ENCODE data around the gene UNK. TPM values are rescaled to one million over a fixed set of nuclear protein-coding genes. Genes with fewer than 3 reads are reported as not detected.

The UNK gene
- total and polyA plus RNA-seq, 4 donors = 4.0 to 16.4 (median 8.9) TPM

DNA sequence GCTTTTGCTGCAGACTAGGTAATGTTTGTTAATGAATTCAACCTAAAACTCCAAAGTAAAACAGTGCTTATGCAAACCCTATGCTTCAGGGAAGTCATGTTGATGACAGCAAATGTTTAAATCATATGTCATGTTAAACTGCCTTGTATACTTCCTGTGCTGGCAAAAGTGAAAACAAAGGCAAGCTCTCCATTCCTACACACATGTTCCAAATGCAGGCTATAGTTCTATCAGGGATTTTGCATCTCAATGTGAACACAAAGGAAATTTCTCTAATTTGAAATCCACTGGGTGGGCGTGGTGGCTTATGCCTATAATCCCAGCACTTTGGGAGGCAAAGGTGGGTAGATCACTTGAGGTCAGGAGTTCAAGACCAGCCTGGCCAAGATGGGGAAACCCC, 19.3 kb downstream of the UNK start:
- H3K4me3 ChIP-seq (ENCODE audit: low read depth in 1 of 3, low read length in 3 of 3) = no peak overlapping the region
- 99% methylated on average over 1 of the region's 1 CpG for WGBS
- H3K4me1 ChIP-seq (ENCODE audit: control insufficient read depth in 4 of 4, insufficient read depth in 4 of 4, low read length in 3 of 4) = peaks cover 0 to 16% (median 7%) of the 10 kb centered on the region in 4 donors
- TF ChIP-seq CTCF (IDR thresholded peaks at IDR 0.05; ENCODE audit: low read depth, low read length, missing input control) (no peak), FOXA2 (IDR thresholded peaks at IDR 0.05) (no peak), RXRA (IDR thresholded peaks at IDR 0.05) (no peak), EGR1 (IDR thresholded peaks at IDR 0.05; ENCODE audit: low read depth in 2 of 2) (no peak), GABPA (IDR thresholded peaks at IDR 0.05 in 1 of 2, conservative IDR thresholded peaks at IDR 0.05 in 1 of 2) (no peak), NR2F2 (IDR thresholded peaks at IDR 0.05) (no peak), JUND (IDR thresholded peaks at IDR 0.05) (no peak), FOXA1 (IDR thresholded peaks at IDR 0.05) (no peak), SP1 (IDR thresholded peaks at IDR 0.05) (no peak), HNF4A (conservative IDR thresholded peaks at IDR 0.05) (no peak), TAF1 (conservative IDR thresholded peaks at IDR 0.05) (no peak), RAD21 (IDR thresholded peaks at IDR 0.05) (no peak)
- TF ChIP-seq, protein P1, sequence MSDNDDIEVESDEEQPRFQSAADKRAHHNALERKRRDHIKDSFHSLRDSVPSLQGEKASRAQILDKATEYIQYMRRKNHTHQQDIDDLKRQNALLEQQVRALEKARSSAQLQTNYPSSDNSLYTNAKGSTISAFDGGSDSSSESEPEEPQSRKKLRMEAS (IDR thresholded peaks at IDR 0.05) = no peak
- TF ChIP-seq, protein P2, sequence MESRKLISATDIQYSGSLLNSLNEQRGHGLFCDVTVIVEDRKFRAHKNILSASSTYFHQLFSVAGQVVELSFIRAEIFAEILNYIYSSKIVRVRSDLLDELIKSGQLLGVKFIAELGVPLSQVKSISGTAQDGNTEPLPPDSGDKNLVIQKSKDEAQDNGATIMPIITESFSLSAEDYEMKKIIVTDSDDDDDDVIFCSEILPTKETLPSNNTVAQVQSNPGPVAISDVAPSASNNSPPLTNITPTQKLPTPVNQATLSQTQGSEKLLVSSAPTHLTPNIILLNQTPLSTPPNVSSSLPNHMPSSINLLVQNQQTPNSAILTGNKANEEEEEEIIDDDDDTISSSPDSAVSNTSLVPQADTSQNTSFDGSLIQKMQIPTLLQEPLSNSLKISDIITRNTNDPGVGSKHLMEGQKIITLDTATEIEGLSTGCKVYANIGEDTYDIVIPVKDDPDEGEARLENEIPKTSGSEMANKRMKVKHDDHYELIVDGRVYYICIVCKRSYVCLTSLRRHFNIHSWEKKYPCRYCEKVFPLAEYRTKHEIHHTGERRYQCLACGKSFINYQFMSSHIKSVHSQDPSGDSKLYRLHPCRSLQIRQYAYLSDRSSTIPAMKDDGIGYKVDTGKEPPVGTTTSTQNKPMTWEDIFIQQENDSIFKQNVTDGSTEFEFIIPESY (IDR thresholded peaks at IDR 0.05) = no peak
- TF ChIP-seq, protein P3, sequence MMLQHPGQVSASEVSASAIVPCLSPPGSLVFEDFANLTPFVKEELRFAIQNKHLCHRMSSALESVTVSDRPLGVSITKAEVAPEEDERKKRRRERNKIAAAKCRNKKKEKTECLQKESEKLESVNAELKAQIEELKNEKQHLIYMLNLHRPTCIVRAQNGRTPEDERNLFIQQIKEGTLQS (IDR thresholded peaks at IDR 0.05) = no peak
- DNase-seq (ENCODE audit: low spot score) = no peak
- no peak overlapping the region for H3K9ac ChIP-seq (ENCODE audit: low read depth in 1 of 2, low read length in 2 of 2)
- H3K9me3 ChIP-seq (ENCODE audit: control insufficient read depth in 4 of 4, low read length in 3 of 4) = no peaks in the 10 kb centered on the region
- H3K27me3 ChIP-seq (ENCODE audit: control insufficient read depth in 4 of 4, insufficient read depth in 4 of 4, low read length in 3 of 4) = no peaks in the 10 kb centered on the region
- no peak overlapping the region for H3K27ac ChIP-seq (ENCODE audit: low read depth in 1 of 2, low read length in 2 of 2)
- peaks cover 4 to 11% (median 7%) of the 10 kb centered on the region in 4 donors for H3K36me3 ChIP-seq (ENCODE audit: control insufficient read depth in 4 of 4, insufficient read depth in 3 of 4, low read depth in 1 of 4, low read length in 3 of 4)

GRCh38 chr17:75806822-75807500, 22.4 kb downstream of the UNK start:
- Histone ChIP-seq H3K27ac (ENCODE audit: low read depth in 1 of 2, low read length in 2 of 2) (no peak overlapping the region), H3K9ac (ENCODE audit: low read depth in 1 of 2, low read length in 2 of 2) (no peak overlapping the region), H3K9me3 (ENCODE audit: control insufficient read depth in 4 of 4, low read length in 3 of 4) (no peaks in the 10 kb centered on the region), H3K4me1 (ENCODE audit: control insufficient read depth in 4 of 4, insufficient read depth in 4 of 4, low read length in 3 of 4) (peaks cover 0 to 27% (median 17%) of the 10 kb centered on the region in 4 donors), H3K27me3 (ENCODE audit: control insufficient read depth in 4 of 4, insufficient read depth in 4 of 4, low read length in 3 of 4) (no peaks in the 10 kb centered on the region), H3K36me3 (ENCODE audit: control insufficient read depth in 4 of 4, insufficient read depth in 3 of 4, low read depth in 1 of 4, low read length in 3 of 4) (peaks cover 0 to 8% (median under 1%) of the 10 kb centered on the region in 4 donors), H3K4me3 (ENCODE audit: low read depth in 1 of 3, low read length in 3 of 3) (no peak overlapping the region)
- no peak for DNase-seq (ENCODE audit: low spot score)
- WGBS = 91% methylated on average over 4 of the region's 4 CpGs
- TF ChIP-seq EGR1 (IDR thresholded peaks at IDR 0.05; ENCODE audit: low read depth in 2 of 2) (no peak), HNF4G (IDR thresholded peaks at IDR 0.05) (no peak), RAD21 (IDR thresholded peaks at IDR 0.05) (no peak), CTCF (IDR thresholded peaks at IDR 0.05; ENCODE audit: low read depth, low read length, missing input control) (no peak)
- TF ChIP-seq, protein P3 (IDR thresholded peaks at IDR 0.05) = no peak
